HCT116 (cell line): ENCODE results near the gene THOC6. TPM values are rescaled to one million over a fixed set of nuclear protein-coding genes. Genes with fewer than 3 reads are reported as not detected.

Source experiments
- ATAC-seq: fragments of 200-7000 bp; cut with Tn5 transposase; 2 replicates; pipeline ENCODE4 v1.9.1; 2020; ENCODE audit warnings: mild to moderate bottlenecking, moderate library complexity
- BruUV-seq: library from RNA; stranded (reverse); fragments of 400-500 nt; replicated peaks from 2 replicates; lab custom pipeline; 2021; lab: Mats Ljungman, UMichigan
- CTCF ChIA-PET: fragments of 300-600 bp; sonication (Branson Sonifier 250); formaldehyde crosslinking; loops from one replicate; lab custom pipeline; 2021; ENCODE audit warnings: antibody characterized with exemption; lab: Charles Lee
- POLR2A ChIA-PET: fragments of 300-600, 350-600 bp; sonication (Branson Sonifier 250); formaldehyde crosslinking; loops from one replicate; lab custom pipeline; 2021; ENCODE audit warnings: antibody characterized with exemption; lab: Charles Lee
- RAD21 ChIA-PET, 2 experiments: fragments of 300-600 bp; sonication (Branson Sonifier 250); formaldehyde crosslinking; loops; one replicate each; lab custom pipeline; 2023; ENCODE audit warnings: low total read pairs in 2 of 2; ENCODE audit not compliant: uncharacterized antibody in 2 of 2, unreplicated experiment in 2 of 2, low non-redundant PET in 1 of 2; lab: Charles Lee
- DNase-seq: peaks from one replicate; pipeline ENCODE4 v3.0.0-alpha.2; 2010; ENCODE audit warnings: low read depth, low spot score
- H2AFZ ChIP-seq: fragments of 200-600 bp; shearing (Covaris generic), sonication (generic); 2 replicates; pipeline ENCODE4 v1.6.1; 2017; ENCODE audit warnings: low read depth, mixed run types, mixed read lengths, antibody characterized with exemption, low read length; ENCODE audit not compliant: poor library complexity, severe bottlenecking
- H3K27ac ChIP-seq: 2 replicates; pipeline ENCODE4 v1.5.1; 2012; ENCODE audit warnings: low read depth, low read length
- H3K27me3 ChIP-seq: fragments of 200-600 bp; sonication (generic); 2 replicates; pipeline ENCODE4 v1.6.1; 2016; ENCODE audit warnings: mixed run types, low read length, mixed read lengths; ENCODE audit not compliant: insufficient read depth
- H3K36me3 ChIP-seq, 2 experiments: fragments of 200-500 bp in 1 of 2; fragments of 200-600 bp in 1 of 2; sonication (Bioruptor generic) in 1 of 2; sonication (generic) in 1 of 2; 2 replicates each; pipeline versions ENCODE4 v1.5.1 to v1.6.1; 2014 to 2016; ENCODE audit warnings: low read length in 2 of 2, inconsistent platforms in 1 of 2, mixed read lengths in 1 of 2, mixed run types in 1 of 2; ENCODE audit not compliant: insufficient read depth in 2 of 2, control insufficient read depth in 1 of 2
- H3K4me1 ChIP-seq, 2 experiments: fragments of 200-600 bp in 1 of 2; sonication (generic) in 1 of 2; 2 replicates each; pipeline versions ENCODE4 v1.5.1 to v1.6.1; 2012 to 2017; ENCODE audit warnings: low read length in 2 of 2, inconsistent platforms in 1 of 2, mild to moderate bottlenecking in 1 of 2, mixed read lengths in 1 of 2, mixed run types in 1 of 2, moderate library complexity in 1 of 2; ENCODE audit not compliant: insufficient read depth in 2 of 2, control insufficient read depth in 1 of 2
- H3K4me2 ChIP-seq: fragments of 200-600 bp; sonication (generic); 2 replicates; pipeline ENCODE4 v1.6.1; 2017; ENCODE audit warnings: mixed run types, low read length, mixed read lengths
- H3K4me3 ChIP-seq, 2 experiments: fragments of 200-600 bp in 1 of 2; sonication (generic) in 1 of 2; replicated peaks in 1 of 2; 2 replicates each; pipeline ENCODE4 v1.5.1; 2011 to 2016; ENCODE audit warnings: low read length in 2 of 2, control low read depth in 1 of 2, low read depth in 1 of 2, mild to moderate bottlenecking in 1 of 2, mixed read lengths in 1 of 2, mixed run types in 1 of 2
- H3K79me2 ChIP-seq: fragments of 200-600 bp; sonication (generic); 2 replicates; pipeline ENCODE4 v1.6.1; 2017; ENCODE audit warnings: mild to moderate bottlenecking, mixed run types, low read length, moderate library complexity, mixed read lengths; ENCODE audit not compliant: insufficient read depth
- H3K9ac ChIP-seq: fragments of 200-600 bp; sonication (generic); 2 replicates; pipeline ENCODE4 v1.6.1; 2016; ENCODE audit warnings: low read length, mixed read lengths
- H3K9me2 ChIP-seq: fragments of 200-600 bp; sonication (generic), shearing (Covaris generic); 2 replicates; pipeline ENCODE4 v1.6.1; 2017; ENCODE audit warnings: mixed run types, mild to moderate bottlenecking, moderate library complexity; ENCODE audit not compliant: insufficient read depth
- H3K9me3 ChIP-seq, 2 experiments: fragments of 200-500 bp in 1 of 2; fragments of 200-600 bp in 1 of 2; sonication (Bioruptor generic) in 1 of 2; sonication (generic) in 1 of 2; 2 replicates each; pipeline ENCODE4 v1.6.1; 2014 to 2017; ENCODE audit warnings: low read length in 2 of 2, mixed read lengths in 2 of 2, inconsistent platforms in 1 of 2, low read depth in 1 of 2, mild to moderate bottlenecking in 1 of 2, mixed run types in 1 of 2, moderate library complexity in 1 of 2; ENCODE audit not compliant: control insufficient read depth in 1 of 2, insufficient read depth in 1 of 2
- H4K20me1 ChIP-seq: fragments of 200-600 bp; sonication (generic), shearing (Covaris generic); 2 replicates; pipeline ENCODE4 v1.6.1; 2017; ENCODE audit warnings: mixed run types, mild to moderate bottlenecking, moderate library complexity; ENCODE audit not compliant: insufficient read depth
- ATF3 ChIP-seq: IDR thresholded peaks from 2 replicates; pipeline ENCODE4 v1.6.1; 2012
- CBX3 ChIP-seq: IDR thresholded peaks from 2 replicates; pipeline ENCODE4 v1.6.1; 2012; ENCODE audit warnings: low read depth
- CEBPB ChIP-seq: IDR thresholded peaks from 2 replicates; pipeline ENCODE4 v1.6.1; 2012; ENCODE audit warnings: low read depth
- CTCF ChIP-seq, 3 experiments: fragments of 200-600 bp in 1 of 3; sonication (generic) in 1 of 3; IDR thresholded peaks in 2 of 3; conservative IDR thresholded peaks in 1 of 3; 2 replicates each; pipeline ENCODE4 v1.5.1; 2012 to 2017; ENCODE audit warnings: low read depth in 2 of 3, low read length in 2 of 3, antibody characterized with exemption in 1 of 3, borderline replicate concordance in 1 of 3, control low read depth in 1 of 3, mild to moderate bottlenecking in 1 of 3, mixed read lengths in 1 of 3, mixed run types in 1 of 3, moderate library complexity in 1 of 3; ENCODE audit not compliant: insufficient read depth in 1 of 3
- ELF1 ChIP-seq: IDR thresholded peaks from 2 replicates; pipeline ENCODE4 v1.6.1; 2012; ENCODE audit warnings: low read depth, borderline replicate concordance
- EZH2 ChIP-seq: fragments of 200-600 bp; sonication (generic); IDR thresholded peaks from 2 replicates; pipeline ENCODE4 v1.6.1; 2017; ENCODE audit warnings: antibody characterized with exemption, mixed run types
- EZH2phosphoT487 ChIP-seq: fragments of 200-600 bp; IDR thresholded peaks from 2 replicates; pipeline ENCODE4 v1.6.1; 2018; ENCODE audit warnings: antibody characterized with exemption, borderline replicate concordance
- FOSL1 ChIP-seq: IDR thresholded peaks from 2 replicates; pipeline ENCODE4 v1.6.1; 2012; ENCODE audit warnings: low read depth
- JUND ChIP-seq: IDR thresholded peaks from 2 replicates; pipeline ENCODE4 v1.6.1; 2012
- POLR2A ChIP-seq: IDR thresholded peaks from 2 replicates; pipeline ENCODE4 v1.7.0; 2011; ENCODE audit warnings: borderline replicate concordance; ENCODE audit not compliant: insufficient read depth, insufficient read length; ENCODE audit errors: extremely low read depth
- POLR2AphosphoS5 ChIP-seq: IDR thresholded peaks from 2 replicates; pipeline ENCODE4 v1.6.1; 2011; ENCODE audit warnings: mild to moderate bottlenecking, low read depth, low read length, moderate library complexity
- RAD21 ChIP-seq: IDR thresholded peaks from 2 replicates; pipeline ENCODE4 v1.6.1; 2012; ENCODE audit warnings: low read depth, mild to moderate bottlenecking
- REST ChIP-seq: IDR thresholded peaks from 2 replicates; pipeline ENCODE4 v1.6.1; 2012; ENCODE audit warnings: low read depth
- SIN3A ChIP-seq: IDR thresholded peaks from 2 replicates; pipeline ENCODE4 v1.6.1; 2012; ENCODE audit warnings: low read depth
- SP1 ChIP-seq: IDR thresholded peaks from 2 replicates; pipeline ENCODE4 v1.6.1; 2012; ENCODE audit warnings: low read depth
- TCF7L2 ChIP-seq: IDR thresholded peaks from 2 replicates; pipeline ENCODE4 v1.7.0; 2011; ENCODE audit warnings: borderline replicate concordance, inconsistent platforms; ENCODE audit not compliant: insufficient read depth, insufficient read length; ENCODE audit errors: extremely low read depth
- YY1 ChIP-seq: IDR thresholded peaks from 2 replicates; pipeline ENCODE4 v1.6.1; 2011; ENCODE audit warnings: low read length, low read depth, moderate library complexity, mild to moderate bottlenecking; ENCODE audit not compliant: insufficient replicate concordance; ENCODE audit errors: extremely low read depth
- ZBTB33 ChIP-seq: IDR thresholded peaks from 2 replicates; pipeline ENCODE4 v1.6.1; 2011; ENCODE audit warnings: mild to moderate bottlenecking, low read length, moderate library complexity; ENCODE audit not compliant: insufficient replicate concordance; ENCODE audit errors: extremely low read depth
- ZFX ChIP-seq: fragments of 450-650 bp; IDR thresholded peaks from 2 replicates; pipeline ENCODE4 v1.6.1; 2017
- ZNF274 ChIP-seq: fragments of 200-500 bp; sonication (Bioruptor generic); IDR thresholded peaks from 2 replicates; pipeline ENCODE4 v1.6.1; 2014; ENCODE audit warnings: mild to moderate bottlenecking, low read depth, low read length, inconsistent platforms
- intact Hi-C: fragments of 100-400 bp; cut with micrococcal nuclease; formaldehyde crosslinking; loops from 2 replicates; pipeline ENCODE4 v1.10.0; 2022
- total RNA-seq: library from RNA; stranded (reverse); gene quantifications from one replicate; pipeline ENCODE4 v1.2.1, GENCODE V29; 2021; ENCODE audit not compliant: unreplicated experiment

Gene THOC6
- total RNA-seq, 1 experiment from 2014 or later: 62.9 TPM

- intact Hi-C loops: no loop called here
- H3K36me3 ChIP-seq: peaks cover 0 to 10% of the 10 kb centered on the region in 2 experiments; a peak in 1 of 4 replicates
- peaks cover 33 to 70% of the 10 kb centered on the region in 2 experiments for H3K4me1 ChIP-seq
- no peak overlapping the region for H3K4me3 ChIP-seq
- CTCF ChIA-PET: no interaction called here
- no peak for ATAC-seq
- TF ChIP-seq POLR2A (no peak), JUND (no peak), ELF1 (no peak), CTCF (IDR thresholded peaks at IDR 0.05 in 2 of 3, conservative IDR thresholded peaks at IDR 0.05 in 1 of 3; ENCODE audit: borderline replicate concordance in 1 of 3, insufficient read depth in 1 of 3, low read depth in 2 of 3, low read length in 2 of 3) (no peak), ZNF274 (no peak), CBX3 (no peak), RAD21 (no peak), TCF7L2 (no peak), FOSL1 (no peak), SP1 (no peak), SIN3A (no peak), EZH2 (no peak), CEBPB (no peak), ZFX (no peak), REST (no peak), YY1 (no peak), POLR2AphosphoS5 (no peak), ZBTB33 (no peak), EZH2phosphoT487 (no peak), ATF3 (no peak)
- TF ChIP-seq, all 23 proteins: peak for 0
- POLR2A ChIA-PET: interaction anchor here (8.2 kb wide), 1 partner anchor 12 kb away, joined by 188 read pairs; no protein-coding TSS in a partner anchor
- H3K27ac ChIP-seq: no peak overlapping the region
- H4K20me1 ChIP-seq: no peaks in the 10 kb centered on the region
- H3K9ac ChIP-seq: no peak overlapping the region
- no TSS peak for BruUV-seq
- no peaks in the 10 kb centered on the region for H3K9me2 ChIP-seq
- RAD21 ChIA-PET: no interaction called here
- H2AFZ ChIP-seq: no peak overlapping the region
- no peak overlapping the region for H3K4me2 ChIP-seq
- H3K79me2 ChIP-seq: peaks cover 16% of the 10 kb centered on the region; the same call in 1 of the 2 replicates
- H3K9me3 ChIP-seq: no peaks in the 10 kb centered on the region
- H3K27me3 ChIP-seq: no peaks in the 10 kb centered on the region
- no peak for DNase-seq
Measured at GRCh38 chr16:3017344-3017743, 6.5 kb upstream of the THOC6 start.
